EH (cell line): ENCODE data around the gene CRX.
A peak's percentile ranks its signal among the peaks of the same experiment; 100 is the strongest.
"Not testable (repeated sequence)": the region's sequence is repeated elsewhere in the genome, so short reads cannot be mapped to it uniquely, and the experiment has no call there.

Experiments used
- DNase-seq: peaks from one replicate; pipeline ENCODE4 v3.0.0-alpha.2; 2015; ENCODE audit warnings: low read depth

Gene CRX

DNA sequence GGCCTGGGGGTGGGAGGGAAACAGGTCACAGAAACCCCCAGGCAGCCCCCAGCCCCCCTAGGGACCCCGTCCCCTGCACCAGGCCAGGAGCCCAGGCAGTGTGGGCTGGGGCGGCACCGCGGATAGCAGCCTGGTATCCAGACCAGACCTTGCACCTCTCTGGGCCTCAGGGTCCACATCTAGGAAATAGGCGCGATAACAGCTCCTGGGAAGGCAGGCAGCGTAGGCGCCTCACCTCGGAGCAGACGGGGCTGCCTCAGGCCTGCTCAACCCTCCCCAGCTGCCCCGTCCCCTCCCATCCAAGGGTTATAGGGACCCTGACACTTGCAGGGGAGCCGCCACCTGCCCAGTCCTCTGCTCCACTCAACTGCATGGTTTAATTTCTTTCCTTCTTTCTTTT lies 18.1 kb upstream of the CRX start:
- DNase-seq, result not testable (repeated sequence)

DNA sequence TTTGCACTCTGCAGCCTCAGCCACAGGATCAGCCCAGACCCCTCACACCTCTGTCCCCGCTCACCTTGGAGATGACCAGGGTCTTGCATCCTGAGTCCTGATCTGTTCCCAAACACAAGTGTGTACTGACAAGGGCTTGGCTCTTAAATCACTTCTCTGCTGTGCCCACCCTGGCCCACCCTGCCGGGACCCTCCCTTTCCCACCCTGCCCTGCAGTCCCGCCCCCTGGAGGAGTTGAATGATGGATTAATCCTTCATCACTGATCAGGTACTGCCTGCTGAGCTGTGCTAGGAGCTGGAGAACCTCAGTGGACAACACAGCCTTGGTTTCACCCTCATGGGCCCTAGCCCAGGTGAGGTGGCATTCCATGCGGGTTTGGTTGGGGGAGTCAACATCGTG lies 17.3 kb upstream of the CRX start, which contains the start of gene TPRX1:
Gene TPRX1, minus strand, starts transcription at position 101 of the 400 bp plus-strand sequence. Its CDS starts 12 bp downstream, at position 89.
- not testable (repeated sequence) for DNase-seq

DNA sequence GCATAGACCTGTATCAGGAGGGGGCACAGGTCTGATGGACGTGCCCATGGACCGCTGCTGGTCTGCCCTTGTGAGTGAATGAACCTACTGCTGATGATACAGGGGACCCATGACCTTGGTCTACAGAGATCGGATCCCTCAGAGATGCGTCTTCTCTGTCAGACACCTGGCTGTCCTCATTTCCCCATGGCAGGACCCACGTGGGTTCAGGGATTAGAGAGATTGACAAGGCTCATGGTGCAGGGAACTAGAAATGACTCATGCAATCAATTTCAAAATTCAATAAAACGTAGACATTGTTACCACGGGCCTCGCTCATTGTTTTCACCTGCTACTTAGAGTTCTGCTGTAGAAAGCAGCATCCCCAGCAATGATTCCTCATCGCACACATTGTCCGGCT lies 16.4 kb upstream of the CRX start:
- no peak for DNase-seq

DNA sequence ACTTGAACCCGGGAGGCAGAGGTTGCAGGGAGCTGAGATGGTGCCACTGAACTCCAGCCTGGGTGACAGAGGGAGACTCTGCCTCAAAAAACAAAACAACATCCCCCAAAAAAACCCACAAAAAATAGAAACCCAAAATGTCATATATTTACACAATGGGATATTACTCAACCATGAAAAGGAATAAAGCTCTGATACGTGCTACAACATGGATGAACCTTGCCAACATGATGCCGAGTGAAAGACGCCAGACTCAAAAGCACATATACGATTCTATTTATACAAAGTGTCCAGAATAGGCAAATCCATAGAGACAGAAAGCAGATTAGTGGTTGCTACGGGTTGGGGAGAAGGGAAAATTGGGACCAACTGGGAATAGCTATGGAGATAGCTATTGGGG lies 15.3 kb upstream of the CRX start:
- DNase-seq, result no peak

GRCh38 chr19:47813304-47813994 lies 8.3 kb upstream of the CRX start:
- peak; percentile 64 for DNase-seq

GRCh38 chr19:47813995-47814328 lies 7.8 kb upstream of the CRX start:
- DNase-seq, result no peak

GRCh38 chr19:47816270-47816669 lies 5.5 kb upstream of the CRX start:
- not testable (repeated sequence) for DNase-seq

DNA sequence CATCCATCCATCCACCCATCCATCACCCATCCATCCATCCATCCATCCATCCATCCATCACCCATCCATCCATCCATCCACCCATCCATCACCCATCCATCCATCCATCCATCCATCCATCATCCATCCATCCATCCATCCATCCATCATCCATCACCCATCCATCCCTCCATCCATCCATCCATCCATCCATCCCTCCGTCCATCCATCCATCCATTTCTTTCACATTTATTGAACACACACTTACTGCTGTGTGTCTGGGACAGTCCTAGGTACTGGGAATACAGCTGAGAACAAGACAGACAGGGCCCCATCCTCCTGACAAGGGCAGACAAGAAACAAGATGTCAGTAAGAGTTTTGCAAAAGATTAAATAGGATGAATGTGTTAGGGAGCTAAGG lies 3.5 kb upstream of the CRX start:
- not testable (repeated sequence) for DNase-seq

- no peak for DNase-seq
Observed at GRCh38 chr19:47819858-47820257, 1.9 kb upstream of the CRX start.

GRCh38 chr19:47820410-47820809 lies 1.3 kb upstream of the CRX start:
- DNase-seq, result no peak

- no peak for DNase-seq
Observed at GRCh38 chr19:47824396-47824795, 2.7 kb downstream of the CRX start.

GRCh38 chr19:47826800-47827199 lies 5.1 kb downstream of the CRX start:
- DNase-seq, result no peak

- no peak for DNase-seq
Observed at GRCh38 chr19:47832723-47833122, 11.0 kb downstream of the CRX start.

DNA sequence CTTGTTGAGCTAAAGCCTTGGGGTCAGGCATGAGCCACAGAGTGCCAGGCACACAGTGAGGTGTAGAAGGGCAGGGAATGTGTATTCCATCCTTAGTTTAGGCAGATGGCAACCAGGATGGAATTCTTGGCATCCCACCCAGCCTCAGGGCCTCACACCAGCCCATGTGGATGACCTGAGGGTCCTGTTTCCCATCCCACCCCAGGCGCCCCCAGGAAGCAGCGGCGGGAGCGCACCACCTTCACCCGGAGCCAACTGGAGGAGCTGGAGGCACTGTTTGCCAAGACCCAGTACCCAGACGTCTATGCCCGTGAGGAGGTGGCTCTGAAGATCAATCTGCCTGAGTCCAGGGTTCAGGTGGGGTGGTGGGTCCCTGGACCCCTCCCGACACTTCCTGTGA lies 14.3 kb downstream of the CRX start:
- DNase-seq, result no peak

DNA sequence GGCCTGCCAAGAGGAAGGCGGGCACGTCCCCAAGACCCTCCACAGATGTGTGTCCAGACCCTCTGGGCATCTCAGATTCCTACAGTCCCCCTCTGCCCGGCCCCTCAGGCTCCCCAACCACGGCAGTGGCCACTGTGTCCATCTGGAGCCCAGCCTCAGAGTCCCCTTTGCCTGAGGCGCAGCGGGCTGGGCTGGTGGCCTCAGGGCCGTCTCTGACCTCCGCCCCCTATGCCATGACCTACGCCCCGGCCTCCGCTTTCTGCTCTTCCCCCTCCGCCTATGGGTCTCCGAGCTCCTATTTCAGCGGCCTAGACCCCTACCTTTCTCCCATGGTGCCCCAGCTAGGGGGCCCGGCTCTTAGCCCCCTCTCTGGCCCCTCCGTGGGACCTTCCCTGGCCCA lies 17.7 kb downstream of the CRX start:
- no peak for DNase-seq

DNA sequence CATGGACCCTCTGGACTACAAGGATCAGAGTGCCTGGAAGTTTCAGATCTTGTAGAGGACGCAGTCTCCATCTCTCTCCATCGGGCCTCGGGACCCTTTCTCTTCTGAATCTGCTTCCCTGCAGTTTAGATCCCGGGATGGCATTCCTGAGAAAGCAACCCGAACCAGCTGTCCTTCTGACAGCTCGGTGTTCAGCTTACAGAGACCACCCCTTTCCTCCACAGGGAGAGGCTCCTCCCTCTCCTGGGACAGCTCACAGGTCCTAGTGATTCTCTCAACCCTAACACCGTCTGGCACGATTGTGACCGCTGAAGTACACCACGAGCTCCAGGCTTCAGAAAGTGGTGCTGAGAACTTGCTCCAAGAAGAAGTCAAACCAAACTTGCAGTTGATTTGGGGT lies 18.2 kb downstream of the CRX start:
- peak; percentile 14 for DNase-seq

DNA sequence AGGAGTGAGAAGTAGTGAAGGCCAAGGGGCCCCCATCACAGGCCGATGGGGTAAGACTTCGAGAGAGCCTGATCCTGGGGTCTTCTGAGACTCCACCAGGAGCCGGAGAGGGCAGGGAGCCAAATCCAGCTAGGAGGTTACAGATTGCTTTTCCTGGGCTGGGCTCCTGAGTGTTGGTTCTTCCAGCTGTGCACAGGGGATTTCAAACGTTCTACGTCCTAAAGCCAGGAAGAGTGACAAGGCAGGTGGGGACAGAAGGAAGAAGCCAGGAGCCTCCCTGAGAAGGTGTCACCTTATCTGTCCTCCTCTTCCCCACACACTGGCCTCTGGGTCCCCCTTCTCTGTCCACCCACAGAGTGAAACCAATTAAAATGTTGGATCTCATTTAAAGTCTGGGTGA lies 21.2 kb downstream of the CRX start:
- no peak for DNase-seq

DNA sequence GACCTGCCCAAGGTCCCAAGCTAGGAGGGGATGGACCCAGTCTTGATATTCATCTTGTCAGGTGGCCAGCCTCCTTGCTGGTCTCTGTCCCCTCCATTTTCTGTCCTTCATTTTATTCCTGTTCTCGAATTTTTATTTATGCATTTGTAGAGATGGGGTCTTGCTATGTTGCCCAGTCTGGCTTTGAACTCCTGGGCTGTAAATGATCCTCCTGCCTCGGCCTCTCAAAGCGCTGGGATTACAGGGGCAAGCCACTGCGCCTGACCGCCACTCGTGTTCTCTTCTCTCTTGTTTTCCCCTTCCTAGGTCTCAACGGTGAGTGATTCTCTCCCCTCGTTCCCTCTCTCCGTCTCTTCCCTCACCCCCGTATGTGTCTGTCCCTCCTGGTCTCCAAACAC lies 26.7 kb downstream of the CRX start:
- DNase-seq, result no peak

GRCh38 chr19:47848823-47849473 lies 27.2 kb downstream of the CRX start:
- peak; percentile 5 for DNase-seq

DNA sequence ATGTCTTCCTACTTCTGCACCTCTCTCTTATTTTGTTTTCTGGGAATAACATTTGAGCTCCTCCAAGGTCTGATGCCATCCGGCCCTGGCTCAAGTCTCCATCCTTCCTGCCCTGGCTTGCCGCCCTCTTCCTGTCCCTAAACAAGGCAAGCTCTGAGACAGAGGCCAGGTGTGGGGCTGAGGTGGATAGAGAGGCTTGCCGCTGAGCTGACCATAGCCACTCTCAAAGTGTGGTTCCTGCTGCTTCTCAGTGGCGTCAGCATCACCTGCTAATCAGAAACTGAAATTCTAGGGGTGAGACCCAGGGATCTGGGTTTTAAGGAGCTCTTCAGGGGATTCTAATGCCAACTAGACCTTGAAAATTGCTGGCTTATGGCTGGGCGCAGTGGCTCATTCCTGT lies 31.3 kb downstream of the CRX start:
- no peak for DNase-seq

GRCh38 chr19:47854459-47854858 lies 32.7 kb downstream of the CRX start:
- DNase-seq, result no peak

DNA sequence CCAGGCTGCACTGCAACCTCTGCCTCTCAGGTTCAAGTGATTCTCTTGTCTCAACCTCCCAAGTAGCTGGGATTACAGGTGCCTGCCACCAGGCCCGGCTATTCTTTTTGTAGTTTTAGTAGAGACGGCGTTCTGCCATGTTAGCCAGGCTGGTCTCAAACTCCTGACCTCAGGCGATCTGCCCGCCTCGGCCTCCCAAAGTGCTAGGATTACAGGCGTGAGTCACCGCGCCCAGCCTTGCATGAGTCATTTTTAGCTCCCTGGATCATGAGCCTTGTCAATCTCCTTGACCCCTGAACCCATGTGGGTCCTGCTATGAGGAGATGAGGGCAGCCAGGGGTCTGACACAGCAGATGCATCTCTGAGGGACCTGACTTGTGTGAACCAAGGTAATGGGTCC lies 36.5 kb downstream of the CRX start:
- DNase-seq, result peak; percentile 24

DNA sequence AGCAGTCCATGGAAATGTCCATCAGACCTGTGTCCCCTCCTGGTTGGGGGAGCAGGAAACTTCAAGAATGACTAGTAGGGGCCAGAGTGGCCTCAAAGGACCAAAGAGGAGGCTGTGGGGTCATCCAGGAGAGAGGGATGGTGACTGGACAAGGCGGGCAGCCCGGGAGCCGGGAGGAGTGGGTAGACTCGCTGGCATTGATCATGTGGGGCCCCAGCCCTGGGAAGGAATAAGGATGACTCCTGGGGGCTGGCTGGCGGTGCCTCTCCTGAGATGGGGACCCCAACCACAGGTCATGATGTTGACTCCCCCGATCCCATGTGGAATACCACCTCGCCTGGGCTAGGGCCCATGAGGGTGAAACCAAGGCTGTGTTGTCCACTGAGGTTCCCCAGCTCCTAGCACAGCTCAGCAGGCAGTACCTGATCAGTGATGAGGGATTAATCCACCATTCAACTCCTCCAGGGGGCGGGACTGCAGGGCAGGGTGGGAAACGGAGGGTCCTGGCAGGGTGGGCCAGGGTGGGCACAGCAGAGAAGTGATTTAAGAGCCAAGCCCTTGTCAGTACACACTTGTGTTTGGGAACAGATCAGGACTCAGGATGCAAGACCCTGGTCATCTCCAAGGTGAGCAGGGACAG lies 37.0 kb downstream of the CRX start, which contains the start of gene TPRX2:
Gene TPRX2, plus strand, starts transcription at position 590 of the 640 bp plus-strand sequence. Its CDS starts 12 bp downstream, at position 602.
- DNase-seq, result not testable (repeated sequence)
